H7 (cell line): ENCODE data around the gene ALPK3. TPM values are rescaled to one million over a fixed set of nuclear protein-coding genes. Genes with fewer than 3 reads are reported as not detected.

Experiments used
- DNase-seq: peaks from one replicate; pipeline ENCODE4 v3.0.0; 2012
- H3K27me3 ChIP-seq: 2 replicates; pipeline ENCODE4 v1.6.0; 2011; ENCODE audit warnings: mild to moderate bottlenecking, low read length; ENCODE audit not compliant: control insufficient read depth, insufficient read depth
- H3K36me3 ChIP-seq: replicated peaks from 2 replicates; pipeline ENCODE4 v1.5.1; 2011; ENCODE audit warnings: low read length; ENCODE audit not compliant: control insufficient read depth, insufficient read depth
- H3K4me3 ChIP-seq: 2 replicates; pipeline ENCODE4 v1.5.1; 2011; ENCODE audit warnings: low read depth, mild to moderate bottlenecking, control low read depth, low read length, moderate library complexity; ENCODE audit not compliant: insufficient read depth
- total RNA-seq: library from RNA; depleted of rRNA; stranded (reverse); fragments of >200 nt; shearing (Covaris generic); gene quantifications from 2 replicates; pipeline ENCODE4 v1.2.3, GENCODE V29; 2014; rRNA removed

ALPK3 gene
- total RNA-seq = 0.59 and 0.81 TPM in 2 replicates

DNA sequence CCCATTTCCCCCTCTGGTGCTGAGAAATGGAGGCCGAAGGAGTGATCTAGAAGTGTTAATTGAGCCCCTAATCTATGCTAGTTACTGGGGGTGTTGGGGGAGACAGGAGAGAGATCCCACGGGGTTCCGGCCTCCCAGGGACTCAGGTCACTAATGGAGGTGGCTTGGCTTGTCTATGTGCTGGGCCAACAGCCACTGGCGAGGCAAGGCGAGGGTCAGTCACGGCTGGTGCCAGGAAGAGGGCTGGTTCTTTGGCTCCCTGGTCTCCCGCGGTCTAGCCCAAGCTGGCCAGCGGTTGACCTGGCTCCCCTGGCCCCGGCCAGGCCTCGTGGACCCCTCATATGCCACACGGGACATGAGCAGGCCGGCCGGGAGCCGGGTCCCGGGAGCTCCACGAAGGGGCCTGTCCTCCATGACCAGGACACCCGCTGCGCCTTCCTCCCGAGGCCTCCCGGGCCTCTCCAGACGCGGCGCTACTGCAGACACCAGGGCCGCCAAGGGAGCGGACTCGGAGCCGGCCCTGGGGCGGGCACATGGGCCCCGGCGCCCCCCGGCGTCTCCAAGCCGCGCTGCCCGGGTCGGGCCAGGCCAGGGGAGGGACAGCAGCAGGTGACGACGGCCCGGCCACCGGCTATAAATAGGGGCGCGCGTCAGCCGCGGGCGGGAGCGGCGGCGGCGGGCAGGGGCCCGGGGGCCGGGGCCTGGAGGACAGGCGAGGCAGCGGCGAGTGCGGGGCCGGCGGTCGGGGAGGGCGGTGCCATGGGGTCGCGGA, at the start of gene ALPK3:
TSS of gene ALPK3 (plus strand) at position 663 of the 772 bp plus-strand sequence. CDS start at position 760, 97 bp downstream.
- no peaks in the 10 kb centered on the region for H3K36me3 ChIP-seq
- peak within 1 kb of the TSS; percentile 36; the same call in 1 of the 2 replicates for H3K4me3 ChIP-seq
- peak; percentile 91 for DNase-seq
- no peaks in the 10 kb centered on the region for H3K27me3 ChIP-seq

DNA sequence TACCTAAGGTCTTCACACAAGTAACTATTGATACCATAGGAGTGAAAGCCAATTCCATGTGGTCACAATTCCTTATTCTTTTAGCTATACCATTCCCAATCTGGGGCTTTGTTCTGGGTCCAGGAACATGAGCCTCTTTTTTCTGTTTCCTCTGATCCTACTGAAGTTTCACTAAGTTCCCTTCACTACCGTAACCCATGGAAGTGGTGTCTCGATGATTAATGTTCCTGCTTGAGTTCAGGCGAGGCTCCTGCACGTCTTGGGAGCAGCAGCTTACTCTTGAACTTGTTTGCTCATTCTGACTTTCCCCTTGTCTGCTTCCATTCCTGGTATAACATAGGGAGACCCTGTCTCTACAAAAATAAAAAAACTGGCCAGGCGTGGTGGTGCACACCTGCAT, 45.1 kb upstream of the ALPK3 start:
- peaks cover 2% of the 10 kb centered on the region for H3K36me3 ChIP-seq
- no peak overlapping the region for H3K4me3 ChIP-seq
- no peak for DNase-seq
- no peaks in the 10 kb centered on the region for H3K27me3 ChIP-seq

DNA sequence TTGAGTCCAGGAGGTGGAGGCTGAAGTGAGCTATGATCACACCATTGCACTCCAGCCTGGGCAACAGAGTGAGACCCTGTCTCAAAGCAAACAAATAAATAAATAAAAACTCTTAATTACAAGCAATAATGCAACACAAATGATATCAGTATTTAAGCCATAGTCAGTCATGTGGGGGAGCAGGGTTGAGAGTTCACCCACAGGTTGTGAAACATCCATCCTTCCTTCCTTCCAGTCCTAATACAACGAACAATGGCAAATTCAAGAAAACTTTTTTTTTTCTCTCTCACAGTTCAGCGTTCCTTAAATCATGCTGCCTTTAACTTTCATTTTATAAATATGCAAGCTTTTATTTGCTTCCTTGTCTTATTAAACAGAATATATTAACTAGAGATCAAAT, 44.7 kb upstream of the ALPK3 start:
- Histone ChIP-seq H3K4me3 (no peak overlapping the region), H3K36me3 (peaks cover 2% of the 10 kb centered on the region), H3K27me3 (no peaks in the 10 kb centered on the region)
- DNase-seq = no peak

DNA sequence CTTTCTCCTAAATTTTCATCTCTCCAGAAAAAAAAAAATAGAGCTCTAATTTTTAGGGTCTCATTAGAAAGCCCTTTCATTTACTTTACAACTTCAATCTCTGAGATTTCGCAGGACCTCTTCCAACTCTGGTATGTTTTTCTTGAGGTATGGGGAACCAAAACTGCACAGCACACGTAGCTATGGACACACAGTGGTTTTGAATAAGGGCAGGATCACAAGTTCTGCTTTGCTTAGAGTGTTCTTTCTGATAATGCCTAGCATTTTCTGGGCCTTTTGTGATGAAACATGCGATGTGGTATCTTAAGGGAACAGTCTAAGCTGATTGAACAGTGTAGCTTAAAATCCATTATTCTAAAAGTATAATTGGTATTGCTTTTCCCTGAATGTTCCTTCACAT, 43.4 kb upstream of the ALPK3 start:
- Histone ChIP-seq H3K27me3 (no peaks in the 10 kb centered on the region), H3K36me3 (no peaks in the 10 kb centered on the region; the same call in none of the 2 replicates), H3K4me3 (no peak overlapping the region)
- DNase-seq = no peak

DNA sequence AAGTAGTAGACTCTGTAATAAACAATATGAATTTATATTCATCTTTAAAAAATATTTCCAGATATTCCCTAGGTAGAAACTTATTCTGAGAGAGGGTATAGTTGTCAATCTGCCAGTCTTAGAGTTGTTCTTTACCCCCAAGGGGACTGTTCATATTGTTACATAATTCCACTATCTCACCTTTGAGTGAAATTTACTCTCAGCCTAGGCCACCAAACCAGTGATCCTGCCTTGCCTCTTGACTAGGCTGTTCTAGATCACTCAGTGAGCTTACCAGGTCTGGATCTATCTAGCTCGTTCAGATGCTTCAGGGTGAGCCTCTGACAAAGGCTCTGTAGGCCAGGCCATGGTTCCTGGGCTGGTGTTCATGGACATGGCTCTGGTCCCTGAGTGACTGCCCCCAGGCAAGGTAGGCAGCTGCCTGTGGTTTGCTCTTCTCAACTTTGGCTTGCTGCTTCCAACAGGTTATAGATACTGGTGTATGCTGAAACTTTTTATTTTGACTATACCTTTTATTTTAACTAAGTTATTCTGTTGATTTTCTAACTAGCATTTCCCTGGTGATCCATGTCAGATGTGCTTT, 41.2 kb upstream of the ALPK3 start:
- H3K36me3 ChIP-seq = no peaks in the 10 kb centered on the region
- no peak overlapping the region for H3K4me3 ChIP-seq
- DNase-seq = no peak
- no peaks in the 10 kb centered on the region for H3K27me3 ChIP-seq

GRCh38 chr15:84778194-84778593, 39.0 kb upstream of the ALPK3 start:
- H3K36me3 ChIP-seq = peaks cover 5% of the 10 kb centered on the region
- H3K4me3 ChIP-seq = no peak overlapping the region
- H3K27me3 ChIP-seq = no peaks in the 10 kb centered on the region
- peak; percentile 65 for DNase-seq

- no peak for DNase-seq
- H3K36me3 ChIP-seq = peaks cover 10% of the 10 kb centered on the region
Measured at GRCh38 chr15:84780492-84780891, 36.7 kb upstream of the ALPK3 start.

DNA sequence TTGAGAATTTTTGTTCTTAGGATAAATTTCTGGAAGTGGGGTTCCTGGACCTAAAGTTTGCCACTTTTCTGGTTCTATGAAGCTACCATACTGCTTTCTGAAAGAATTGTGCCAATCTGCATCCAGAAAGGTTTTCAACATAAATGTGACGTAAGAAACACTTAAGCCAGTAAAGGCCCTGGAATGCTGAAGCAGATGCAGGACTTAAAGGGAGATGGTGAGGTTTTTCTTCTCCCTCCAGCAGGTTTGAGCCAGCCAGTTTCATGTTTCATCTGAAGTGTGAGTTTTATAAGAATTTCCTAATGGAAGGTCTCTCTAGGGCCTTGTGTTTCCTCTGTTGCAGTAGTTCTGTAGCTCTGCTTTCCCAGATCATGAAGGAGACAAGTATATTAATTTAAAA, 35.7 kb upstream of the ALPK3 start:
- DNase-seq = no peak
- Histone ChIP-seq H3K27me3 (no peaks in the 10 kb centered on the region), H3K36me3 (peaks cover 10% of the 10 kb centered on the region), H3K4me3 (no peak overlapping the region)

More at GRCh38 chr15:84780492-84780891, 36.7 kb upstream of the ALPK3 start:
- no peak overlapping the region for H3K4me3 ChIP-seq
- no peaks in the 10 kb centered on the region for H3K27me3 ChIP-seq

GRCh38 chr15:84782346-84782745, 34.8 kb upstream of the ALPK3 start:
- Histone ChIP-seq H3K4me3 (no peak overlapping the region), H3K36me3 (peaks cover 10% of the 10 kb centered on the region), H3K27me3 (no peaks in the 10 kb centered on the region)
- no peak for DNase-seq

DNA sequence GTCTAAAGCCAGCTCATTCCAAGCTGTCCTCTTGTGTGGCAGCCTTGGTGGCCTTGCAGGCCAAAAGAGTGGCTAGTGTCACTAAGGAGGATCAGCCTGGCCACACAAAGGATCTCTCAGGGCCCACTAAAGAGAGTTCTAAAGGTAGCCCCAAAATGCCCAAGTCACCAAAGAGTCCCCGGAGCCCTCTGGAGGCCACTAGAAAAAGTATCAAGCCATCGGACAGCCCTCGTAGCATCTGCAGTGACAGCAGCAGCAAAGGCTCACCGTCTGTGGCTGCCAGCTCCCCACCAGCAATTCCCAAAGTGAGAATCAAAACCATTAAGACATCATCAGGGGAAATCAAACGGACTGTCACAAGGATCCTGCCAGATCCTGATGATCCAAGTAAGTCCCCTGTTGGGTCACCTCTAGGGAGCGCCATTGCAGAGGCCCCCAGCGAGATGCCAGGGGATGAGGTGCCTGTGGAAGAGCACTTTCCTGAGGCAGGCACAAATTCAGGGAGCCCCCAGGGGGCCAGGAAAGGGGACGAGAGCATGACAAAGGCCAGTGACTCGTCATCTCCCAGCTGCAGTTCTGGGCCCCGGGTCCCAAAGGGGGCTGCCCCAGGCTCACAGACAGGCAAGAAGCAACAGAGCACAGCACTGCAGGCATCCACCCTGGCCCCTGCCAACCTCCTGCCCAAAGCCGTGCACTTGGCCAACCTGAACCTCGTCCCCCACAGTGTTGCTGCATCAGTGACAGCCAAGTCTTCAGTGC, 33.5 kb upstream of the ALPK3 start:
- H3K27me3 ChIP-seq = no peaks in the 10 kb centered on the region
- peaks cover 10% of the 10 kb centered on the region for H3K36me3 ChIP-seq
- no peak overlapping the region for H3K4me3 ChIP-seq
- peak; percentile 79 for DNase-seq

DNA sequence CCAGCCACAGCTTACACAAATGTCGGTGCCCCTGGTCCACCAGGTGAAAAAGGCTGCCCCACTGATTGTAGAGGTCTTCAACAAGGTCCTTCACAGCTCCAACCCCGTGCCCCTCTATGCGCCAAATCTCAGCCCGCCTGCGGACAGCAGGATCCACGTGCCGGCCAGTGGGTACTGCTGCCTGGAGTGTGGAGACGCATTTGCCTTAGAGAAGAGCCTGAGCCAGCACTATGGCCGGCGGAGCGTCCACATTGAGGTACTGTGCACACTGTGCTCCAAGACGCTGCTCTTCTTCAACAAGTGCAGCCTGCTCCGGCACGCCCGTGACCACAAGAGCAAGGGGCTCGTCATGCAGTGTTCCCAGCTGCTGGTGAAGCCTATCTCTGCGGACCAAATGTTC, 32.9 kb upstream of the ALPK3 start:
- H3K36me3 ChIP-seq = peaks cover 10% of the 10 kb centered on the region
- no peaks in the 10 kb centered on the region for H3K27me3 ChIP-seq
- DNase-seq = no peak
- no peak overlapping the region for H3K4me3 ChIP-seq

GRCh38 chr15:84785053-84785452, 32.1 kb upstream of the ALPK3 start:
- Histone ChIP-seq H3K36me3 (peaks cover 10% of the 10 kb centered on the region), H3K4me3 (no peak overlapping the region), H3K27me3 (no peaks in the 10 kb centered on the region)
- DNase-seq = no peak

DNA sequence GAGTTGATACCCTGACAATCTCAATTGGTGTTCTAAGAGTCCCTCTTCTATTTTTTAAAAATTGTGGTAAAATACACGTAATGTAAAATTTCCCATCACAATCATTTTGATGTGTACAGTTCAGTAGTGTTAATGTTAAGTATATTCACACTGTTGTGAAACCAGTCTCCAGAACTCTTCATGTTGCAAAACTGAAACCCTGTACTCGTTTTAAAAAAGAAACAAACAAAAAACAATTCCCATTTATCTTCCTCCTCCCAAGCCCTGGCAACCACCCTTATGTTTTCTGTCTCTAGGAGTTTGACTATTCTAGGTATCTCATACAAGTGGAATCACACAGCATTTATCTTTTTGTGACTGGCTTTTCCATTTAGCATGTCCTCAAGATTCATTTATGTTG, 28.7 kb upstream of the ALPK3 start:
- no peak for DNase-seq
- peaks cover 9% of the 10 kb centered on the region for H3K36me3 ChIP-seq
- no peak overlapping the region for H3K4me3 ChIP-seq
- no peaks in the 10 kb centered on the region for H3K27me3 ChIP-seq

DNA sequence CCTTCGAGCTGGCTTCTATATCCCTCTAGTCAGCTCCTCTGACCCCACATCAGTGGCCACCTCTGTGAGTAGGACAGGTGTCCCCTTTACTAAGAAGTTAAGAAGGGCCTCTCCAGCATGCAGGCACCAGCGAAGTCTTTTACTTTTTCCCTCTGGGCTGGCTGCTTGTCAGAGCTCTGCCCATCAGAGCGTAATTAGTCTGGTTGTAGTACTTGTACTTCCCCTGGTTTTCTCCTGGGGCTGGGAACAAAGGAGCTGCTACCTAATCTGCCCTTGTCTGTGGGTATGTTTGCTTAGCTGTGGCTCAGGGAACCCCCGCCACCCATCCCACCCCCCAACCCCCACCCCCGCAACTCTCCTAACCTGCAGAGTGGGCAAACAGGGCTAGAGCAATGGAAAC, 27.4 kb upstream of the ALPK3 start:
- H3K4me3 ChIP-seq = no peak overlapping the region
- H3K36me3 ChIP-seq = peaks cover 4% of the 10 kb centered on the region
- no peak for DNase-seq
- H3K27me3 ChIP-seq = no peaks in the 10 kb centered on the region

DNA sequence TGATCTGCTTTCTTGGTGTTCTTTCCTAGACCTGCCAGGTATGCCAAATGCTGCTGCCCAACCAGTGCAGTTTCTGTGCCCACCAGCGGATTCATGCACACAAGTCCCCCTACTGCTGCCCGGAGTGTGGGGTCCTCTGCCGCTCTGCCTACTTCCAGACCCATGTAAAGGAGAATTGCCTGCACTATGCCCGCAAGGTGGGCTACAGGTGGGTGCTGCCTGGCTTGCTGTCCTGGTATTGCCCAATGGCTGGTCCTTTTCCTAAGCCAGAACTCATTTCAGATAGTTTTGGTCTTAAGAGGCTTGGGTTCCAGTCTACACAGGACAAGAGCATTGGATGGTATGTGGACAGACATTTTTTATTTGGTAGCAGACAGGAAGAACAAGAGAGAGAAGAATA, 26.5 kb upstream of the ALPK3 start:
- Histone ChIP-seq H3K27me3 (no peaks in the 10 kb centered on the region), H3K36me3 (peaks cover 4% of the 10 kb centered on the region), H3K4me3 (no peak overlapping the region)

More for the DNA sequence above, 26.5 kb upstream of the ALPK3 start:
- no peak for DNase-seq
